Skeletal muscle tissue (tissue), 4 donors: Measurements from ENCODE around the gene SLC4A3. TPM values are rescaled to one million over a fixed set of nuclear protein-coding genes. Genes with fewer than 3 reads are reported as not detected.
"Not testable (repeated sequence)": the region's sequence is repeated elsewhere in the genome, so short reads cannot be mapped to it uniquely, and the experiment has no call there.

Experiments
- H3K27ac ChIP-seq: one replicate; pipeline ENCODE4 v1.7.0; 2013; ENCODE audit warnings: mild to moderate bottlenecking, low read depth, low read length, inconsistent platforms
- H3K27me3 ChIP-seq, 3 donors: one replicate each; pipeline ENCODE4 v1.7.0; 2013; ENCODE audit warnings: low read length in 3 of 3; ENCODE audit not compliant: control insufficient read depth in 3 of 3, insufficient read depth in 3 of 3
- H3K36me3 ChIP-seq, 3 donors: one replicate each; pipeline ENCODE4 v1.7.0; 2013; ENCODE audit warnings: low read length in 3 of 3; ENCODE audit not compliant: control insufficient read depth in 3 of 3, insufficient read depth in 3 of 3
- H3K4me1 ChIP-seq, 3 donors: one replicate each; pipeline ENCODE4 v1.7.0; 2013; ENCODE audit warnings: low read length in 3 of 3, mild to moderate bottlenecking in 3 of 3; ENCODE audit not compliant: control insufficient read depth in 3 of 3, insufficient read depth in 3 of 3
- H3K4me3 ChIP-seq, 3 donors: one replicate each; pipeline ENCODE4 v1.7.0; 2013; ENCODE audit warnings: low read length in 3 of 3
- H3K9ac ChIP-seq, 3 donors: one replicate each; pipeline ENCODE4 v1.7.0; 2013; ENCODE audit warnings: low read length in 3 of 3, mild to moderate bottlenecking in 3 of 3, moderate library complexity in 2 of 3, low read depth in 1 of 3
- H3K9me3 ChIP-seq, 3 donors: one replicate each; pipeline ENCODE4 v1.7.0; 2013; ENCODE audit warnings: low read length in 3 of 3; ENCODE audit not compliant: control insufficient read depth in 3 of 3
- total RNA-seq: library from RNA; depleted of rRNA; stranded (reverse); fragments of >200 nt; gene quantifications from one replicate; pipeline ENCODE4 v1.2.3, GENCODE V29; 2014
- donor health status: Osteomylitis.

SLC4A3 gene
- total RNA-seq, 1 donor from 2014 or later, result 2.1 TPM

- no peaks in the 10 kb centered on the region for H3K9me3 ChIP-seq
- peak overlapping the region in 1 of 3 donors; percentile 23 for H3K4me3 ChIP-seq
- no peaks in the 10 kb centered on the region for H3K36me3 ChIP-seq
- H3K9ac ChIP-seq, result peak overlapping the region in 1 of 3 donors; percentile 74
- peak overlapping the region; percentile 83 for H3K27ac ChIP-seq
- H3K4me1 ChIP-seq, result peaks cover 33 to 45% (median 37%) of the 10 kb centered on the region in 3 donors
- H3K27me3 ChIP-seq, result no peaks in the 10 kb centered on the region
Measured at GRCh38 chr2:219645631-219646527, 18.4 kb downstream of the SLC4A3 start.

- Histone ChIP-seq H3K36me3 (no peaks in the 10 kb centered on the region), H3K9ac (no peak overlapping the region), H3K27me3 (no peaks in the 10 kb centered on the region), H3K9me3 (no peaks in the 10 kb centered on the region), H3K27ac (no peak overlapping the region), H3K4me1 (peaks cover 27 to 31% (median 28%) of the 10 kb centered on the region in 3 donors), H3K4me3 (no peak overlapping the region)
Measured at GRCh38 chr2:219648176-219648575, 20.7 kb downstream of the SLC4A3 start.

GRCh38 chr2:219648963-219649362, 21.5 kb downstream of the SLC4A3 start:
- H3K36me3 ChIP-seq, result no peaks in the 10 kb centered on the region
- H3K27me3 ChIP-seq, result no peaks in the 10 kb centered on the region
- no peak overlapping the region for H3K9ac ChIP-seq
- no peak overlapping the region for H3K27ac ChIP-seq
- no peaks in the 10 kb centered on the region for H3K9me3 ChIP-seq
- H3K4me1 ChIP-seq, result peaks cover 21 to 23% (median 22%) of the 10 kb centered on the region in 3 donors
- no peak overlapping the region for H3K4me3 ChIP-seq

GRCh38 chr2:219650426-219651248, 23.2 kb downstream of the SLC4A3 start:
- H3K9ac ChIP-seq, result no peak overlapping the region
- H3K36me3 ChIP-seq, result no peaks in the 10 kb centered on the region
- no peak overlapping the region for H3K27ac ChIP-seq
- no peaks in the 10 kb centered on the region for H3K9me3 ChIP-seq
- no peaks in the 10 kb centered on the region for H3K27me3 ChIP-seq
- peaks cover 4 to 6% (median 5%) of the 10 kb centered on the region in 3 donors for H3K4me1 ChIP-seq
- no peak overlapping the region for H3K4me3 ChIP-seq

GRCh38 chr2:219651656-219652055, 24.2 kb downstream of the SLC4A3 start:
- not testable (repeated sequence) for H3K4me3 ChIP-seq, H3K9ac ChIP-seq, H3K36me3 ChIP-seq, H3K27ac ChIP-seq, H3K27me3 ChIP-seq, H3K9me3 ChIP-seq, H3K4me1 ChIP-seq

GRCh38 chr2:219656526-219656925, 29.1 kb downstream of the SLC4A3 start:
- no peaks in the 10 kb centered on the region for H3K27me3 ChIP-seq
- no peak overlapping the region for H3K4me3 ChIP-seq
- no peaks in the 10 kb centered on the region for H3K9me3 ChIP-seq
- no peak overlapping the region for H3K9ac ChIP-seq
- H3K36me3 ChIP-seq, result no peaks in the 10 kb centered on the region
- peaks cover 0 to 5% (median 0%) of the 10 kb centered on the region in 3 donors for H3K4me1 ChIP-seq
- no peak overlapping the region for H3K27ac ChIP-seq

GRCh38 chr2:219658196-219658846, 30.9 kb downstream of the SLC4A3 start:
- Histone ChIP-seq H3K36me3 (no peaks in the 10 kb centered on the region), H3K4me1 (peaks cover 0 to 5% (median 0%) of the 10 kb centered on the region in 3 donors), H3K4me3 (no peak overlapping the region), H3K27ac (no peak overlapping the region), H3K9me3 (no peaks in the 10 kb centered on the region), H3K27me3 (no peaks in the 10 kb centered on the region), H3K9ac (no peak overlapping the region)

GRCh38 chr2:219658874-219659273, 31.4 kb downstream of the SLC4A3 start:
- Histone ChIP-seq H3K4me3 (no peak overlapping the region), H3K9ac (no peak overlapping the region), H3K27ac (no peak overlapping the region), H3K36me3 (no peaks in the 10 kb centered on the region), H3K9me3 (no peaks in the 10 kb centered on the region), H3K27me3 (no peaks in the 10 kb centered on the region), H3K4me1 (peaks cover 0 to 5% (median 0%) of the 10 kb centered on the region in 3 donors)

GRCh38 chr2:219661197-219661954, 33.9 kb downstream of the SLC4A3 start:
- Histone ChIP-seq H3K36me3 (no peaks in the 10 kb centered on the region), H3K27me3 (no peaks in the 10 kb centered on the region), H3K9me3 (no peaks in the 10 kb centered on the region), H3K4me3 (no peak overlapping the region), H3K27ac (no peak overlapping the region), H3K4me1 (peaks cover 8 to 15% (median 9%) of the 10 kb centered on the region in 3 donors), H3K9ac (no peak overlapping the region)
